Chondrocyte (in vitro differentiated cells): ENCODE results near the gene JMJD7. TPM values are rescaled to one million over a fixed set of nuclear protein-coding genes. Genes with fewer than 3 reads are reported as not detected.

Experiments
- DNase-seq: peaks from one replicate; pipeline ENCODE4 v3.0.0; 2021; ENCODE audit warnings: mixed read lengths, low spot score
- H3K27ac Mint-ChIP-seq: one replicate; pipeline ENCODE4 v1.8.0; 2021; ENCODE audit warnings: mild to moderate bottlenecking, moderate library complexity, mixed read lengths; ENCODE audit not compliant: unreplicated experiment
- H3K27me3 Mint-ChIP-seq: 2 replicates; pipeline ENCODE4 v1.8.0; 2021; ENCODE audit warnings: low read depth, mixed read lengths
- H3K36me3 Mint-ChIP-seq: 2 replicates; pipeline ENCODE4 v1.8.0; 2021; ENCODE audit warnings: low read depth, mixed read lengths
- H3K4me1 Mint-ChIP-seq: 2 replicates; pipeline ENCODE4 v1.8.0; 2021; ENCODE audit warnings: low read depth, mild to moderate bottlenecking, mixed read lengths
- H3K4me3 Mint-ChIP-seq: one replicate; pipeline ENCODE4 v1.8.0; 2021; ENCODE audit warnings: mild to moderate bottlenecking, moderate library complexity, mixed read lengths; ENCODE audit not compliant: unreplicated experiment
- H3K9me3 Mint-ChIP-seq: 2 replicates; pipeline ENCODE4 v1.8.0; 2021; ENCODE audit warnings: low read depth, mixed read lengths
- CTCF ChIP-seq: fragments of 200-600 bp; sonication (generic); IDR thresholded peaks from 2 replicates; pipeline ENCODE4 v1.5.0; 2021; ENCODE audit warnings: antibody characterized with exemption, mild to moderate bottlenecking, moderate library complexity
- microRNA-seq: library from miRNA; unstranded; fragments of <30 nt; microRNA quantifications from one replicate; pipeline ENCODE4 v1.2.0, GENCODE V29; 2020; ENCODE audit warnings: borderline number of aligned reads
- total RNA-seq: library from RNA; stranded (reverse); gene quantifications from 3 replicates; pipeline ENCODE4 v1.2.1, GENCODE V29; 2021

The JMJD7 gene
- total RNA-seq, 1 donor from 2014 or later, result 5.2 TPM

GRCh38 chr15:41887161-41887560, 59.3 kb downstream of the JMJD7 start:
- DNase-seq, result peak; percentile 65
- Mint-ChIP-seq H3K27ac (no peak overlapping the region), H3K9me3 (no peaks in the 10 kb centered on the region), H3K36me3 (peaks cover 2% of the 10 kb centered on the region), H3K4me1 (peaks cover 4% of the 10 kb centered on the region), H3K4me3 (no peak overlapping the region), H3K27me3 (no peaks in the 10 kb centered on the region)
- no peak for TF ChIP-seq CTCF

Small RNA genes lying within 50 kb of the gene (microRNA-seq; reads per million reads assigned to microRNA genes)
- not detected for gene MIR4310

Other genes starting within 250 kb of the JMJD7 start
- 38.0 to 39.4 TPM (median 38.3 TPM) in 3 replicates for gene MGA, start 167.7 kb upstream of the JMJD7 start, total RNA-seq
- gene MAPKBP1, start 53.6 kb upstream of the JMJD7 start, total RNA-seq, result 24.9 to 36.6 TPM (median 27.2 TPM) in 3 replicates
- gene PLA2G4B, start 10.8 kb downstream of the JMJD7 start, total RNA-seq, result 2.1 to 3.4 TPM (median 2.9 TPM) in 3 replicates
- gene SPTBN5, start 66.0 kb downstream of the JMJD7 start, total RNA-seq, result 2.2 to 3.8 TPM (median 2.9 TPM) in 3 replicates
- gene EHD4, start 144.5 kb downstream of the JMJD7 start, total RNA-seq, result 23.2 to 23.9 TPM (median 23.8 TPM) in 3 replicates
- gene PLA2G4E, start 192.9 kb downstream of the JMJD7 start, total RNA-seq, result not detected in 3 replicates